ENCODE measurements around the gene C15orf62.

Gene C15orf62

DNA sequence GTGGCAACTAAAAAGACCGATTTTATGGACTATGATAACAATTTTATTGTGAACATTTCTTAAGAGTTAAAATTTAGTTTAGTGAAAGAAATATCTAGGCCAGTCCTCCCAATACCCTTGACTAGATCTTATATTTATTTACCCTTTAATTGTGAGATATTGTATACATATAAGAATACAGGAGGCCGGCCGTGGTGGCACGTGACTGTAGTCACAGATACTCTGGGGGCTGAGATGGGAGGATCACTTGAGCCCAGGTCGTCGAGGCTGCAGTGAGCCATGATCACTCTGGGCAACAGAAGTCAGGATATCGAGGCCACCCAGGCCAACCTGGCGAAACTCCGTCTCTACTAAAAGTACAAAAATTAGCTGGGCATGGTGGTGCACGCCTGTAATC lies 14.0 kb upstream of the C15orf62 start:
- DNase-seq (ENCODE audit: low read depth in 3 of 3), result no peak

GRCh38 chr15:40756938-40757337 lies 12.8 kb upstream of the C15orf62 start:
- no peak for DNase-seq (ENCODE audit: low read depth in 3 of 3)

- no peak for DNase-seq (ENCODE audit: low read depth in 3 of 3)
Measured at GRCh38 chr15:40759961-40760360, 9.8 kb upstream of the C15orf62 start.

DNA sequence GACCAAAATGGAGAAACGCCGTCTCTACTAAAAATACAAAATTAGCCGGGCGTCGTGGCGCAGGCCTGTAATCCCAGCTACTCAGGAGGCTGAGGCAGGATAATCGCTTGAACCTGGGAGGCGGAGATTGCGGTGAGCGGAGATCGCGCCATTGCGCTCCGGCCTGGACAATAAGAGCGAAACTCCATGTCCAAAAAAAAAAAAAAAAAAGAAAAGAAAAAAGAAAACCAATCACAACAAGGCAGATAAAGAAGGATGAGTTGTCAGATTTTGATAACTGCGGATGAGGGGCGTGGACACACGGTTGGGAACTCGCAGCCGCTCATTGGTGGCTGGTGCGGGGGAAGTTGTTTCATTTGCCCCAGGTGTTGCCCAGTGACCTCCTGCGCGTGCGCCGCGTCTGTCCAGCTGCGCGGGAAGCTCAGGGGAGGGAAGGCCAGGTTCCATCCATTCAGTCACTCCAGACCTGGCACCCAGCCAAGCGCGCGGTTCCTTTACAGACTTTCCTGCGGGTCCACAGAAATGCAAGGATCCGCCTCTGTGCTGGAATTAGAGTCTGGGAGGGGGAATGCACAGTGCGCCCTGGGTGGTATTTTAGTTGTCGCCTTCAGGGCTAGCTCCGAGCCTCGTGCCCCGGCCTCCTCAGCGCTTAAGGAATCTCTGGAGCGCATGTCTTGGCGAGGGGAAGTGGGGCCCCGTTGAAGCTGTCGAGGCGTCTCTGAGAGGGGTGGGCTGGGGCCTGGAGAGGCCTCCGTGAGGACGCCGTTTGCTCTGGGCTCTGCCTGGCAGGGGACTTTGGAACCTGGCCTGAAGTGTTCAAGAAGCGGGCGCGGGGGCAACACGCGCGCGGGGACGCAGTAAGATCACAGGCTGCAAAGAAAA lies 6.6 kb upstream of the C15orf62 start:
- peak in 1 of 3 experiments; percentile 53 for DNase-seq (ENCODE audit: low read depth in 3 of 3)

DNA sequence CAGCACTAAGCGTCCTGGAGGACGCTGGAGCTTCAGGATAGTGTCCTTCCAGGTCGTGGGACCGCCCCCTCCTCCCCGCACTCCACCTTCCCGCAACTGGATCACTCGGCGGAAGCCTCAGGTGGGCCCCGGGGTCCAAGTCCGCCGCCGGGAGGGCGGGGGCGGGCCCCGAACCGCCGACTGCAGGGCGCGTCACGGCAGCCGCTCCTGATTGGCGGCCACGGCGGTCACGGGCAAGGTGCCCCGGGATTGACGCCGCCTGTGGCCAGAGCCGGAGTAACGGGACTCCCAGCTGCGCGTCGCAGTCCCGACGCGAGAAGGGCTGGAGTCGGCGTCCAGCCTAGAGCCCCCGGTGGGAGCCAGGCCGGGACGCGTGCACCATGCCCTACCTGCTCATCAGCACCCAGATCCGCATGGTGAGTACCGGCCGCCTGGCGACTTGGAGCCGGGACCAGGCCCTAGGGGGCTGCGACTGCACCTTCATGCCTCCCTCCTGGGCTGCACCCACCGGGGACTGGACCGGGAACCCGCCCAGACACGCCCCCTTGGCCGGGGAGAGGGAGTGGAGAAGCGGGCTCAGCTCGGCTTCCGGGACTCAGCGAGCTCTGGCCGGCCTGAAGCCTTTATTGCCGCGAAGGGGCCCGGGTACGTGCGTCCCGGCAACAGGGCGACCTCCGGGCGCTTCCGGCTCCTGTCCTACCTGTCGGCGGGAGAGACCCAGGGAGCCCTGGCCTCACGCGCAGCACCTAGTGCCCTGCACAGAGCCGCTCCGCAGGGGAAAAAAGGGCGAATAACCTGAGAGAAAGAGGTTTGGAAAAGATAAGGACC lies 5.8 kb upstream of the C15orf62 start, which contains the start of gene GCHFR:
Gene GCHFR (plus strand): TSS at position 268 of the 828 bp plus-strand sequence. CDS start 113 bp downstream, at position 381.
- DNase-seq (ENCODE audit: low read depth in 3 of 3), result peak in 1 of 3 experiments; percentile 69

DNA sequence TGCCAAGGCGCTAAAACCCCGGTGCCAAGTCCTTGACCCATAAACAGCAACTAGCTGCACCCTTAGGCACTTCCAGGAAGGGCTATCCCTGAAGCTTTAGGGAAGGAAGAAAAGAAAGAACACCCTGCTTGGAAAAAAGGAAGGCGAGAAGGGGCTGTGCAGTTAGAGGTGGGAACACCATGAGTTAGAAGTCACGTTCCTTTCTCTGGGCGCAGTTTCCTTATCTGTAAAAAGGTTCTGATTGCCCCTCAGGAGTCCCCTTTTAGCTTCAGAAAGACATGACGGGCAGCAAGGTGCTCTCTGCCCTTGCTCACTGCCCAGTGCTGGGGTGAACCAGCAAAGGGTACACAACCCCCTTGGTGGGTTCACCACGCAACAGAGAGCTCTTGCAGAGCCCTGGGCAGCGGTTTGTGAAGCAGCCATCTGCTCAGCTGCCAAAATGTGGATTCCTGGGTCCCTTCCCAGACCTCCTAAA lies 5.1 kb upstream of the C15orf62 start:
- DNase-seq (ENCODE audit: low read depth in 3 of 3), result no peak

GRCh38 chr15:40766194-40766815 lies 3.5 kb upstream of the C15orf62 start:
- DNase-seq (ENCODE audit: low read depth in 3 of 3), result no peak

DNA sequence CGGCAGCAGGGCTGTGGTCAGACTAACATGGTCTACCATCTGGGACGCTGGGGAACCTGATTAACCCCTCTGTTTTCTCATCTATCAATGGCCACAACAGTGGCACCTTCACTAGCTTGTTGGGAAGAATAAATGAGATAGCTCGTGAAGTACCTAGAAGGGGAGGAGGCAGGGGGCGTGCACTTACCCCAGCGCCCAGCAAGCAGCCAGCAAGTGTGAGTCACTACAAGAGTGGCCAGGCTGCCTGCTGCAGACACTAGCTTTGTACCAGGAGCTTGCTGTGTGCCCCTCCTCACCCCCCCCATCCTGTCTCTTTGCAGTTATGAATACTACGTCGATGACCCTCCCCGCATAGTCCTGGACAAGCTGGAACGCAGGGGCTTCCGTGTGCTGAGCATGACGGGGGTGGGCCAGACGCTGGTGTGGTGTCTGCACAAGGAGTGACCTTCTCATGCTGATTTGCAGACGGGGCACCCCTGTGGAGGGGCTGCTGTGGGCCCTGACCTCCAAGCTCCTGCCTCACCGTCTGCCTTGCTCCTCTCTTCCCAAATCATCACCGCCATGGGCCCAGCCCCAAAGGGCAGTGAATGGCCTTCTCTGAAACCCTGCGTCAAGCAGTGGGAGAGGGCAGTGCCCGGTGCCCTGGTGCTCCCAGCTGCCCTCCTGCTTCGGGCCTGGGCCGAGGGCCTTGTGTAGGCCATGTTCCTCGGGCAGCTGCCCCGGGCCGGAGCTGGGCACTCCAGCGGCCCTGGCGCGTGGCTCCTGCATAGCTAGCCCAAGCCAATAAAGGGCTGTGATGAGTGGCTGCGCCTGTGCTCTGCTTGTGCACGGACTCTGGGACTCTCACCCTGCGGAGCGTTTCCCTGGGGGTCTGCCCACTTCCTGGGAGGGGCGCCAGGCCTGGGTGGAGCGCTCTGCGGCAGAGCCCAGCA lies 2.6 kb upstream of the C15orf62 start:
- no peak for DNase-seq (ENCODE audit: low read depth in 3 of 3)

DNA sequence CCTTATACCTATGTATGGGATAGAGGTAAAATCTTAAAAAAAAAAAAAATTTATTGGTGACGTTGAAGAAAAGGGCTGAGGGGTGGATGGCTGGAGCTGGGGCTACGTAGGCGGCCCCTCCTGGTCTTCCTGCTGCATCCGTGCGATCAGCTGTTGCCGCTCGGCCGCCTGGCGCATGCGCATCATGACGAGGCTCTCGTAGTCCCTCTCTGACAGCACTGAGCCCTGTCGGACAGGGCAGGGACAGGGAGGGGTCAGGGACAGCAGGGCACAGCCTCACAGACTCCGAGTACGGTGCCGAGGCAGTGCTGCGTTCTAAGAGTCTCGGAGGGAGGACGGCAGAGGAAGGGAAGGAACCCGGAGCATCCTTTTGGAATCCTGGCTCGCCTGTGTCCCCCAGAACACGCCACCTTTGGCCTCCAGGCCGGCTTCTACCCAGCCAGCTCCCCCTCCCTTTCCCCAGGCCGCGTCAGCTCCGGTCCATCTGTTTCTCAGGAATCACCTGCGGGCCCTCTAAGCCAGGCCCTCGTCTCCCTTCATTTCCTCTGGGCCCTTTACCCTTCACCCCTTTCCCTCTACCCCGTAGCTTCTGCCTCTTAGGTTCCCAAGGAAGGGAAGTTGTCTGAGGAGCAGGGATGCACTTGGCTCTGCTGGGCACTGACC lies 1.8 kb upstream of the C15orf62 start:
- no peak for DNase-seq (ENCODE audit: low read depth in 3 of 3)

GRCh38 chr15:40768521-40769273 lies 1.1 kb upstream of the C15orf62 start:
- no peak for DNase-seq (ENCODE audit: low read depth in 3 of 3)

DNA sequence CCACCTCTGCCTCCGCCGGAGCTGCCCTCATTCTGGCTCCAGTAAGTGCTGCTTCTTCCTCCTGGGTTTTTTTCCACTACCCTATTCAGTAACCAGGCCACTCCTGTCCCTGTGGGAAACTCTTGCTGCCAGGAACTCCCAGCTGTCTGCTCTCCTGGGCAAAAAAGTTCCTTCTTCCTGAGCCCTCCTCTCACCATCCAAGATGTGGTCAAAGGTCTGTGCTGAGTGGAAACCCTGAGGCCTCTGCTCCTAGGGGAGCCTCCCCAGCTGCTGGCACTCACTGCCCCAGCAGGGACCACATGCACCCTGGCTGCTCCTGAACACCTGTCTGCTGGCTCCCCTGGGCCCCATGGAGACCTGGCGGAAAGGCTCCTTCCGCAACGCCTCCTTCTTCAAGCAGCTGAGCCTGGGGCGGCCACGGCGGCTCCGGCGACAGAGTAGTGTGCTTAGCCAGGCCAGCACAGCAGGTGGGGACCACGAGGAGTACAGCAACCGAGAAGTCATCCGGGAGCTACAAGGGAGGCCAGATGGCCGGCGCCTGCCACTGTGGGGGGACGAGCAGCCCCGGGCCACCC lies 454 bp downstream of the C15orf62 start:
- DNase-seq (ENCODE audit: low read depth in 3 of 3), result no peak

- no peak for DNase-seq (ENCODE audit: low read depth in 3 of 3)
Measured at GRCh38 chr15:40771242-40771641, 1.5 kb downstream of the C15orf62 start.

- no peak for DNase-seq (ENCODE audit: low read depth in 3 of 3)
Measured at GRCh38 chr15:40772014-40772413, 2.2 kb downstream of the C15orf62 start.

DNA sequence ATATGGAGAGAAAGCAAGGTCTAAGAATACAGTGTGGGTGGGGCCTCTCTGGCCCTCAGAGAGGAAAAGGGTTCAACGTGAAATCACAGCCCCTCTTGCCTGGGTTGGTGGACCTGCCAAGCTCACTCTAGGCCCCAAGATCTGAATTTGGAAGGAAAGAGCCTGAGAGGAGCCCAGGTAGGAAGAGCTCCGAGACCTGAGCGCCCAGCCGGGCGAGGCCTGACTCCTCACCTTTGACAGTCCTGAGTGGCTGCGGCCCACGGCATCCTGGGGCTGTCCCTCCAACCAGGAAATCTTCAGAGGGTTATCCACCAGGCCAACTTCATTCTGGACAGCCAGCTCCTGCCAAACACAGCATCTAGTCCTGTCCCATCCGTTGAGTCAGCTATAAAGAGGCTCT lies 3.7 kb downstream of the C15orf62 start:
- DNase-seq (ENCODE audit: low read depth in 3 of 3), result no peak

DNA sequence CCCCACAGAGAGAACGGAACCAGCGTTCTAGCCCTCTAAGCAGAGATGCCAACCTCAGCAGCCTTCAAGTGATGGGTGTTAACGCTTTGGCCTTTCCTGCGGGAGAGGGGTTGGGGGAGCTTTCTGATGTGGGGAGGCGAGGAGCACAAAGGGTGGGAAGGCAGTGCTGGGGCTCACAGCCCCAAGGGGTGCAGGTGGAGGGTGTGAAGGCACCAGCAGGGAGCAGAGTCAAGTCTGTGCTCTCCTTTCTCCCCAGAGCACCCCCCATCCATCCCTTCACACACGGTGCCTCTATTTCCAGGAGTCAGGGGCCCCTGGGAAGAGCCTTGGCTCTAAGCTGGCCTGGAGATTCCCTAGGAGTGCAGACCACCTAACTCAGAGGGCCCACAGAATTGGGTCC lies 4.1 kb downstream of the C15orf62 start:
- no peak for DNase-seq (ENCODE audit: low read depth in 3 of 3)

GRCh38 chr15:40775007-40775406 lies 5.2 kb downstream of the C15orf62 start:
- DNase-seq (ENCODE audit: low read depth in 3 of 3), result no peak

DNA sequence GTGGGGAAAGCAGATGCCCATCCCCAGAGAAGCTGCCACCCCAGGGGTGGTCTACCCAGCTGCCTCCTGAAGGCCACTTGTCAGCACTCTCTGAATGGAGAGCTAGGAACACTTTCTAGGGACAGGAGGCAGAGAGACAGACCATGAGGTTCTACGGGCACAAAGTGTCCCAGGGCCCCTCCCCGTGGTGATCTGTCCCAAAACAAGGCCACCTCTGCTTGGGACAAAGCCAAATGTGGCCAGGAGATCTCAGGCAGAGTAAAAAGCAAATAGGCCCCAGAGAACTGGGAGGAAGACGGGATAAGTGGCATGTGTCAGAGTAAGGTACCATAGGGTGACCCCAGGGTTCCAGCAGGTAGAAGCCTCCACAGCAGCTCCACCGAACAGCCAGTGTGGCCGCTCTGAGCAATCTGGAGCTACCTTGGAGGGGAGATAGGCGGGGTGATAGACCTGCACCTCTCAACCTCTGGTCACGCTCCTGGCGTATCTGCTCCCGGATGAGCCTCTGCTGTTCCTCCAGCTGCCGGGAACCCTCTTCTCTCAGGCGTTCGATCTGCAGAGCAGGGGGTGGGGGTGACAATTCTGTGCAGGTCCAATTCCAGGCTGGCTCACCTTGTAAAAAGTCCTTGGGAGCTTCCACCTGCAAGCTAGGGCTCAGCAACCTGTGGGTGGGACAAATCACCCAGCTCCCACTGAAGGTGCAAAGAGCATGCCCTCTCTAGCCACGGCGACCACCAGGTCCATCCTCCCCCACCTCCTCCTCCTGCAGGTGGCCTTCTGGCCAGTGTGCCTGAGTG lies 6.2 kb downstream of the C15orf62 start:
- DNase-seq (ENCODE audit: low read depth in 3 of 3), result no peak

DNA sequence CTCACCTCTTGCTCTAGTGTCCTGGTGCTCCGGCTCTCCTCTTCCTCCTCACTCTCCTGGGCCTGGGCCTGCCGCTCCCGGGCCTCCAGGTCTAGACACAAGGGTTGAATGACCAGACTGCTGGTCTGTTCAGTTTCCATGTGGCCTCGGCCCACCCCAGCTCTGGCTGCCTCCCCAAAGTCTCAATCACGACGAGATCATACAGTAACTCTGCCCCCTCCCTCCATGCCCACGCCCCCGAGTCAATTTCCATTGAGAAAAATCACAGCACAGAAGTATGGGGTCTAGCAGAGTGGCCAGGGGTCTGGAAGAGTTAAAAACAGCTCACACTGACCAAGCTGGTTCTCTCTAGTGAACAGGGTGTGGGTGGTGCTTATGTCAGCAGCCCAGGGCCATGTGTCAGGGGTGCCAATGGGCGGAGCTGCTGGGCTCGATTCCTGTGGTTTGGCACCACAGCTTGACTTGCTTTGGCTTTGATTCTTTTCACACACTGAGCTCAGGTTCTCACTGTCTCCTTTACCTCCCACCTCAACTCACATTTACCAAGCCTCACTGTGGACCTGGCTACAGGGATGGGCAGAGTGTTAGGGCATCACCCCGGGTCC lies 6.9 kb downstream of the C15orf62 start:
- no peak for DNase-seq (ENCODE audit: low read depth in 3 of 3)

All from stimulated activated CD4-positive, alpha-beta T cell treated with anti-CD3 and anti-CD28 coated beads, TNF-alpha, amount 100 ng/mL, for 24 hours (primary cell).